Spinal cord (tissue), 10 donors: ENCODE results near the gene NSD1. TPM values are rescaled to one million over a fixed set of nuclear protein-coding genes. Genes with fewer than 3 reads are reported as not detected.

Experiments
- DNase-seq, 6 donors: peaks; one replicate each; pipeline versions ENCODE4 v3.0.0 to v3.0.0-alpha.2; 2013 to 2015; ENCODE audit warnings: low spot score in 6 of 6, low read depth in 4 of 6
- H3K27ac ChIP-seq: one replicate; pipeline ENCODE4 v1.5.1; 2013; ENCODE audit warnings: low read depth, low read length, control low read depth
- H3K27me3 ChIP-seq: one replicate; pipeline ENCODE4 v1.6.1; 2013; ENCODE audit warnings: low read length; ENCODE audit not compliant: control insufficient read depth, insufficient read depth
- H3K36me3 ChIP-seq: one replicate; pipeline ENCODE4 v1.6.1; 2013; ENCODE audit warnings: low read length; ENCODE audit not compliant: control insufficient read depth, insufficient read depth
- H3K4me1 ChIP-seq: one replicate; pipeline ENCODE4 v1.6.1; 2013; ENCODE audit warnings: low read length; ENCODE audit not compliant: control insufficient read depth, insufficient read depth
- H3K4me3 ChIP-seq: one replicate; pipeline ENCODE4 v1.5.1; 2013; ENCODE audit warnings: low read depth, low read length, control low read depth
- H3K9me3 ChIP-seq: one replicate; pipeline ENCODE4 v1.6.1; 2013; ENCODE audit warnings: low read length; ENCODE audit not compliant: control insufficient read depth, insufficient read depth
- WGBS: methylation state at CpG from one replicate; pipeline ENCODE4 v1.1.5; 2013; ENCODE audit warnings: missing lambda C conversion rate; ENCODE audit not compliant: insufficient coverage; 5-methylcytosine and 5-hydroxymethylcytosine counted together
- polyA plus RNA-seq, 2 donors: library from polyadenylated mRNA; unstranded; fragments of 120-200 nt; gene quantifications; one replicate each; pipeline ENCODE4 v1.2.1, GENCODE V29; 2013; ENCODE audit not compliant: insufficient read length in 2 of 2
- total RNA-seq, 2 donors: library from RNA; depleted of rRNA in 1 of 2; stranded (reverse); fragments of 120-200 nt in 1 of 2; fragments of >200 nt in 1 of 2; gene quantifications; one replicate each; pipeline versions ENCODE4 v1.2.3 to v1.2.4, GENCODE V29; 2013 to 2014
- donor health status: healthy.

The NSD1 gene
- total and polyA plus RNA-seq, 4 donors: 43.0 to 77.2 (median 58.7) TPM

- Histone ChIP-seq H3K4me3 (no peak overlapping the region), H3K4me1 (peaks cover 18% of the 10 kb centered on the region), H3K36me3 (peaks cover under 1% of the 10 kb centered on the region), H3K27me3 (no peaks in the 10 kb centered on the region), H3K9me3 (no peaks in the 10 kb centered on the region), H3K27ac (no peak overlapping the region)
- no peak for DNase-seq
- 92% methylated on average over 4 of the region's 5 CpGs for WGBS
Observed at GRCh38 chr5:177130211-177131018, 3.2 kb upstream of the NSD1 start.

- Histone ChIP-seq H3K27ac (no peak overlapping the region), H3K9me3 (no peaks in the 10 kb centered on the region), H3K27me3 (no peaks in the 10 kb centered on the region), H3K4me1 (peaks cover 18% of the 10 kb centered on the region), H3K4me3 (no peak overlapping the region), H3K36me3 (peaks cover 4% of the 10 kb centered on the region)
- WGBS: 59% methylated on average over 2 of the region's 2 CpGs
- DNase-seq: no peak
Observed at GRCh38 chr5:177131019-177131320, 2.6 kb upstream of the NSD1 start.

- peaks cover 20% of the 10 kb centered on the region for H3K4me1 ChIP-seq
- 45% methylated on average over 30 of the region's 31 CpGs for WGBS
- H3K27me3 ChIP-seq: no peaks in the 10 kb centered on the region
- no peak for DNase-seq
- H3K9me3 ChIP-seq: no peaks in the 10 kb centered on the region
- H3K36me3 ChIP-seq: peaks cover 6% of the 10 kb centered on the region
- H3K27ac ChIP-seq: no peak overlapping the region
- no peak overlapping the region for H3K4me3 ChIP-seq
Observed at GRCh38 chr5:177131352-177132135, 2.0 kb upstream of the NSD1 start.

- no peaks in the 10 kb centered on the region for H3K27me3 ChIP-seq
- 2% methylated on average over 95 of the region's 100 CpGs for WGBS
- peaks cover 22% of the 10 kb centered on the region for H3K4me1 ChIP-seq
- DNase-seq: peak in 4 of 6 donors; percentile 40 to 80 (median 60)
- peak overlapping the region; percentile 96 for H3K27ac ChIP-seq
- no peaks in the 10 kb centered on the region for H3K9me3 ChIP-seq
- peak overlapping the region; percentile 31 for H3K4me3 ChIP-seq
- H3K36me3 ChIP-seq: peaks cover 9% of the 10 kb centered on the region
Observed at GRCh38 chr5:177132136-177133095, 1.2 kb upstream of the NSD1 start.

- DNase-seq: peak in 5 of 6 donors; percentile 29 to 79 (median 40)
- whole genome bisulfite sequencing: under 1% methylated on average over 66 of the region's 83 CpGs
- peak overlapping the region; percentile 92 for H3K27ac ChIP-seq
- H3K9me3 ChIP-seq: no peaks in the 10 kb centered on the region
- no peaks in the 10 kb centered on the region for H3K27me3 ChIP-seq
- peaks cover 22% of the 10 kb centered on the region for H3K36me3 ChIP-seq
- peaks cover 29% of the 10 kb centered on the region for H3K4me1 ChIP-seq
- H3K4me3 ChIP-seq: peak overlapping the region; percentile 65
Observed at GRCh38 chr5:177133853-177134696, 502 bp downstream of the NSD1 start.

- Histone ChIP-seq H3K4me1 (peaks cover 31% of the 10 kb centered on the region), H3K4me3 (peak overlapping the region; percentile 65), H3K9me3 (no peaks in the 10 kb centered on the region), H3K27ac (peak overlapping the region; percentile 92), H3K27me3 (no peaks in the 10 kb centered on the region), H3K36me3 (peaks cover 24% of the 10 kb centered on the region)
- DNase-seq: peak in 1 of 6 donors; percentile 38
- 3% methylated on average over 9 of the region's 13 CpGs for WGBS
Observed at GRCh38 chr5:177134697-177135225, 1.2 kb downstream of the NSD1 start.

- Histone ChIP-seq H3K36me3 (peaks cover 50% of the 10 kb centered on the region), H3K27me3 (no peaks in the 10 kb centered on the region), H3K4me3 (no peak overlapping the region), H3K9me3 (no peaks in the 10 kb centered on the region), H3K4me1 (peaks cover 13% of the 10 kb centered on the region), H3K27ac (no peak overlapping the region)
- WGBS: 88% methylated on average over 2 of the region's 2 CpGs
- DNase-seq: no peak
Observed at GRCh38 chr5:177140312-177140711, 6.7 kb downstream of the NSD1 start.

GRCh38 chr5:177141496-177141895, 7.9 kb downstream of the NSD1 start:
- DNase-seq: no peak
- H3K27me3 ChIP-seq: no peaks in the 10 kb centered on the region
- H3K9me3 ChIP-seq: no peaks in the 10 kb centered on the region
- 79% methylated on average over 3 of the region's 3 CpGs for WGBS
- peaks cover 12% of the 10 kb centered on the region for H3K4me1 ChIP-seq
- H3K36me3 ChIP-seq: peaks cover 51% of the 10 kb centered on the region
- H3K4me3 ChIP-seq: no peak overlapping the region
- H3K27ac ChIP-seq: no peak overlapping the region
